ENCODE results near the gene SLC38A8.

The SLC38A8 gene

DNA sequence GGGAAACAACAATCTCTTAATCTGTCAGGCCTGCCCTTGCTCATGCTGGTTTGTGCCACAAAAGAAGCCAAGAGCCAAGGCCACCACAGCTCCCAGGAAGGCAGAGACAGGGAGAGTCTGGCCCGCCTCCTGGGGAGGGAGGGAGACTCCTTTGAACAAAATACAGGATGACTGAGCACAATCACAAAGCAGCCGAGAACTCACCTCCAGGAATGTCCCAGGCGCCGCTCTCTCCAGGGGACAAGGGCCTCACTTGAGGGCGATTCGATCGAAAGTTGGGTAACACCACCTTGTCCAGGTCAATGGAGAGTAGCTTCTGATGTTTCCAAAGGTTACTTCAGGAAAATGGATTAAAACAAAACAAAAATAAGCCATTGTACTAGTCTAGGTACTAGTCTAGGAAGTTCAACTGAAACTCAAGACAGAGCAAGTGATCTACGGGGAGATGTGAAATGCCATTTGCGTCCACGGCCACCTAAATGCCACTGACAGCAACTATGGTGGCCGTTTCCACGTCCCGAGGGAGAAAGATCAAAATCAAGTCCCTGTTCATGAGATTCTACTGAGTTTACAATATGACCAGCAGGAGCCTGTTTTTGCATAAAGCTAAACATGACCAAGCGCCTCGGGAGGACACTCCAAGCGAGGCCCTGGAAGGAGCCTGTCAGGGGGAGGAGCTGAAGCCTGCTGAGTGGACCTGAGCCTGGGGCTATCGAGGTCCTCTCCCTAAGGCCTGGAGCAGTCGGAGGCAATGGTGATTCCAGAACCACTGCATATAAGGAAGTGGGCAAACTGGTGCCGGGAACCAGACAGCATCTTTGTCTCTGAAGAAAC lies 13.4 kb upstream of the SLC38A8 start:
- H3K36me3 ChIP-seq (ENCODE audit: insufficient read depth, low read length) = peaks cover 74% of the 10 kb centered on the region
- H3K27me3 ChIP-seq (ENCODE audit: control insufficient read depth, insufficient read depth, low read length) = no peaks in the 10 kb centered on the region
- no peak overlapping the region for H3K9ac ChIP-seq (ENCODE audit: low read depth, low read length)

DNA sequence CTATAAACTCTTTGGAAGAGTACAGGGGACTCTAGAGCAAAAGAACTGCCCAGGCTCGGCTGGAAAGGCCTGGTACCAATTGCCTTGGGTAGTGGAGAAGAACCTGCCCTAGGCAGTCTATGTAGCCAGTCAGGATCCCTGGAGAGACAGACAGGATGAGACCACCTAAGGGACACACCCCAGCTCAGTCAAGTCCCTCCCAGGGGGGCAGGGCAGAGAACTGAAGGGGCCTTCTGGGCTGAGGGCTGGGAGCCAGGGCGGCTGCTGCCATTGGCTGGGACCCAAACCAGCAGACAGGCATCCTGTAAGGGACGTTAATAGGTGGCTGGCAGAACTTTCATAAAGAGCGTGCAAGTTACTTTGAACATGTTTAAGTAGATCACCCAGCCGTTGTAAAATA lies 12.8 kb upstream of the SLC38A8 start:
- H3K9ac ChIP-seq (ENCODE audit: low read depth, low read length) = no peak overlapping the region
- H3K27me3 ChIP-seq (ENCODE audit: control insufficient read depth, insufficient read depth, low read length) = no peaks in the 10 kb centered on the region
- H3K4me2 ChIP-seq (ENCODE audit: low read length) = no peak overlapping the region
- H3K36me3 ChIP-seq (ENCODE audit: insufficient read depth, low read length) = peaks cover 71% of the 10 kb centered on the region
- H3K9me3 ChIP-seq (replicated peaks; ENCODE audit: low read length) = no peaks in the 10 kb centered on the region
- H3K4me1 ChIP-seq (ENCODE audit: control insufficient read depth, insufficient read depth, low read length) = no peaks in the 10 kb centered on the region
- H3K4me3 ChIP-seq (ENCODE audit: low read length) = no peak overlapping the region

More for the DNA sequence above, 13.4 kb upstream of the SLC38A8 start:
- Histone ChIP-seq H3K4me1 (ENCODE audit: control insufficient read depth, insufficient read depth, low read length) (no peaks in the 10 kb centered on the region), H3K9me3 (replicated peaks; ENCODE audit: low read length) (no peaks in the 10 kb centered on the region), H3K4me3 (ENCODE audit: low read length) (no peak overlapping the region), H3K4me2 (ENCODE audit: low read length) (no peak overlapping the region)

DNA sequence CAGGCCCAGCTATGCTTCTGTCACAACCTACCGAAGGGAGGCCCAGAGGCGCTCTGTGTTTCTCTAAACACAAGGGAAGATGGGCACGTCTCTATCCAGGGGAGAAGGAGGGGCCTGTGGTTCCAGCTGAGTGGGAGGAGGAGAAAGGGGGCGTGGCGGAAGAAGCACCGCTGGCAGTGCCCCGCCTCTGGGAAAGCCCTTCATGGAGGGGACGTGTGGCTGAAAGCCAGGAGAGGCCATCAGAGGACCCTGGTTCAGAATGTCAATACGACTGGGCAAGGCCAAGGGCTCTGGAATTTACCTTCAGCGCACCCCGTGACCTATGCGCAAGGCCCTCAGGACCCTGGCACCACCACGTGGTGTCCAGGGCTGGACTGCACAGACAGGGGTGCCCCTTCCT lies 12.3 kb upstream of the SLC38A8 start:
- Histone ChIP-seq H3K36me3 (ENCODE audit: insufficient read depth, low read length) (peaks cover 69% of the 10 kb centered on the region), H3K9me3 (replicated peaks; ENCODE audit: low read length) (no peaks in the 10 kb centered on the region), H3K27me3 (ENCODE audit: control insufficient read depth, insufficient read depth, low read length) (no peaks in the 10 kb centered on the region), H3K4me1 (ENCODE audit: control insufficient read depth, insufficient read depth, low read length) (no peaks in the 10 kb centered on the region), H3K4me3 (ENCODE audit: low read length) (no peak overlapping the region), H3K9ac (ENCODE audit: low read depth, low read length) (no peak overlapping the region), H3K4me2 (ENCODE audit: low read length) (no peak overlapping the region)

DNA sequence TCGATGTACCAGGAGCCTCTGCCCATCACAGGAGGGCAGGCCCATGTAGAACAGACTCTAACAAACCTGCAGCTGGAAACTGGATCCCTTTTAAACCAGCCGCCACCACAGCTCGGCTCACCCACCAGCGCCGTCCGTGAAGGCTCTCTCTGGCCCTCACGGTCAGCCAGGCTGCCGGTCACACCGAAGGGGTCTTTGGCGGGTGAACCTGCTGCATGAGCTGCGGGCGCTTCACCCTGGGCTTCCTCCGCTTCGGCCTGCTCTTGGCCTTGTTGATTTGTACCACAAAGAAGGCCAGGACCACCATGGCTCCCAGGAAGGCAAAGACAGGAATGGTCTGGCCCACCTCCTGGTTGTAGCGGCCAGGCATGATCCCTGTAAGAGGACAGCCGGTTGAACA lies 11.7 kb upstream of the SLC38A8 start:
- no peaks in the 10 kb centered on the region for H3K9me3 ChIP-seq (replicated peaks; ENCODE audit: low read length)
- no peaks in the 10 kb centered on the region for H3K27me3 ChIP-seq (ENCODE audit: control insufficient read depth, insufficient read depth, low read length)
- no peak overlapping the region for H3K4me3 ChIP-seq (ENCODE audit: low read length)
- no peaks in the 10 kb centered on the region for H3K4me1 ChIP-seq (ENCODE audit: control insufficient read depth, insufficient read depth, low read length)
- H3K9ac ChIP-seq (ENCODE audit: low read depth, low read length) = no peak overlapping the region
- peaks cover 68% of the 10 kb centered on the region for H3K36me3 ChIP-seq (ENCODE audit: insufficient read depth, low read length)
- no peak overlapping the region for H3K4me2 ChIP-seq (ENCODE audit: low read length)

DNA sequence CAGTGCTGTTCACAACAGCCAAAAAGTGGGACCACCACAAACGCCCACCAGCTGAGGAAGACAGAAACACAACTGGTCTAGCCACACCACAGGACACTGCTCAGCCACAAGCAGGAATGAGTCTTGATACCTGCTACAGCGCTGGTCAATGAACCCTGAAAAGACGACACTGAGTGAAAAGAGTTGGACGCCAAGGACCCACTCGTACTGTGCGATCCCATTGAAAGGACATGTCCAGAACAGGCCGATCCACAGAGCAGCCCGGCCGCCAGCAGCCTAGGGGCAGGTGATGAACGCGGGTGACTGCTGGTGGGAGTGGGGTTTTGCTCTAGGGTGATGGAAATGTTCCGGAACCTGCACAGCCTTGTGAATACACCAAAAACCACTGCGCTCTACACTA lies 10.6 kb upstream of the SLC38A8 start:
- no peaks in the 10 kb centered on the region for H3K27me3 ChIP-seq (ENCODE audit: control insufficient read depth, insufficient read depth, low read length)

DNA sequence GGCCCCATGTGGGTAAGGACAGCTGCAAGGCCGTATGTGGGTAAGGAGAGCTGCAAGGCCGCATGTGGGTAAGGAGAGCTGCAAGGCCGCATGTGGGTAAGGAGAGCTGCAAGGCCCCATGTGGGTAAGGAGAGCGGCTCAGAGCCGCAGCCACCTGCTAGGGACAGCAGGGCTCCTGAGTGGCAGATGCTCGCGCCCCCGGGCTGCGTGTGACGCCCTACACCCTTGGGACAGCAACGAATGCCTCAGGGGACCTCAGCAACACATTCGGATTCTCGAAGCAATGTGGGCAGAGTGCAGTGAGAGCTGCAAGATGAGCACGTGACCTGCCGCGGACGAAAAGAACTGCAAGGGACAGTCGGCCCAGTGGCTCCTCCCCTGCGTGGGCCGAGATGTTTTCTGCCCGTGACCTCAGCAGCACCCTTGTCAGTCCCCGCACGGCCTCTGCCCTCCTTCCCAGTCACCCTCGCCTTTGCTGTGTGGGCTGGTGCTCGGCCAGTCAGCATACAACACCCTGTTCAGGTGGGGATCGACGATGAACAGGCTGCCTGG lies 9.6 kb upstream of the SLC38A8 start:
- H3K36me3 ChIP-seq (ENCODE audit: insufficient read depth, low read length) = peaks cover 49% of the 10 kb centered on the region
- H3K9me3 ChIP-seq (replicated peaks; ENCODE audit: low read length) = no peaks in the 10 kb centered on the region
- H3K4me3 ChIP-seq (ENCODE audit: low read length) = no peak overlapping the region

More for the DNA sequence above, 10.6 kb upstream of the SLC38A8 start:
- Histone ChIP-seq H3K4me3 (ENCODE audit: low read length) (no peak overlapping the region), H3K4me2 (ENCODE audit: low read length) (no peak overlapping the region), H3K4me1 (ENCODE audit: control insufficient read depth, insufficient read depth, low read length) (no peaks in the 10 kb centered on the region), H3K36me3 (ENCODE audit: insufficient read depth, low read length) (peaks cover 59% of the 10 kb centered on the region), H3K9ac (ENCODE audit: low read depth, low read length) (no peak overlapping the region), H3K9me3 (replicated peaks; ENCODE audit: low read length) (no peaks in the 10 kb centered on the region)

DNA sequence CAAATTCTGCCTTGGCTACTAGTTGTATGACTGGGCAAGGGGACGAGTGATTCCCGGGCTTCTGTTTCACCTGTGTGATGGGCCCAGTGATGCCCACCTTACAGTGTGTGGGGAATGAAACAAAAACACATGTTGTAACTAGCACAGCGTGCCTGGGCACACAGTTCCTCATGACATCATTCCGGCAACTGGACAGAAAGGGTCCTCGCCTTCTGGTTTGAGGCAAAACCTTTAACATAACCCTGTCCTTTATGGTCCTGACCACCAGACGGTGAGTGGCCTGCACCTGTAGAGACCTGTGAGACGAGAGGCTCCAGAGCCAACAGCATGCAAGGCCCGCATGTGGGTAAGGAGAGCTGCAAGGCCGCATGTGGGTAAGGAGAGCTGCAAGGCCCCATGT lies 7.7 kb upstream of the SLC38A8 start:
- H3K9ac ChIP-seq (ENCODE audit: low read depth, low read length) = no peak overlapping the region
- H3K4me1 ChIP-seq (ENCODE audit: control insufficient read depth, insufficient read depth, low read length) = no peaks in the 10 kb centered on the region
- H3K27me3 ChIP-seq (ENCODE audit: control insufficient read depth, insufficient read depth, low read length) = no peaks in the 10 kb centered on the region
- H3K4me3 ChIP-seq (ENCODE audit: low read length) = no peak overlapping the region
- H3K9me3 ChIP-seq (replicated peaks; ENCODE audit: low read length) = no peaks in the 10 kb centered on the region
- peaks cover 33% of the 10 kb centered on the region for H3K36me3 ChIP-seq (ENCODE audit: insufficient read depth, low read length)
- no peak overlapping the region for H3K4me2 ChIP-seq (ENCODE audit: low read length)

More for the DNA sequence above, 9.6 kb upstream of the SLC38A8 start:
- H3K27me3 ChIP-seq (ENCODE audit: control insufficient read depth, insufficient read depth, low read length) = no peaks in the 10 kb centered on the region
- no peak overlapping the region for H3K9ac ChIP-seq (ENCODE audit: low read depth, low read length)
- H3K4me2 ChIP-seq (ENCODE audit: low read length) = no peak overlapping the region
- no peaks in the 10 kb centered on the region for H3K4me1 ChIP-seq (ENCODE audit: control insufficient read depth, insufficient read depth, low read length)

DNA sequence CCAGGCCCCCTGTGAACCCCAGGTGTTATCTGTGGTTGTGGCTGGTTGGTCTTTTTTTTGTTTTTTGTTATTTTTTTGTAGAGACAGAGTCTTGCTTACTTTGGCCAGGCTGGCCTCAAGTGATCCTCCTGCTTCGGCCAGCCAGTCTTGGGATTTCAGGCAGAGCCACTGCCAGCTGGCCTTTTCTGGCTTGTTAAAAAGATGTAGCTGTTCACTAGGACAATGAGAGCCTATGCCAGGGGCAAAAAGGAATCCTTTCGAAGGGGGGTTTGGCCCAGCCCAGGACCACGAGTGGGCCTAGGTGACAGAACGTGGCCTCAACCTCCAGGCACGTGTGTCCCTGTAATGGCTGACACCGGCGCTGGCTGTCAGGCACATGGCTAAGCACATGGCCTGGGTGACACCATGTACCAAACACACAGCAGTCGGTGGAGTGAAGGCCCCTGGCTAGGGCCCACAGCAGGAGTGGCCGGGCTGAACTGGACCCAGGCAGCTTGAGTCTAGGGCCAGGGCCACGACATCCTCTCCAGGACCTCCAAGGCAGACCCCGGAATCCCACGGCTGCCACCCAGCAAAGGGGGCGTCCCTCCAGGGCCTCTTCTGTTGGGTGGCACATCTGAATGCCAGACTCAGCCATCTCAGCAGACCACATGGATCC lies 6.9 kb upstream of the SLC38A8 start:
- no peak overlapping the region for H3K9ac ChIP-seq (ENCODE audit: low read depth, low read length)
- H3K36me3 ChIP-seq (ENCODE audit: insufficient read depth, low read length) = peaks cover 25% of the 10 kb centered on the region
- no peak overlapping the region for H3K4me2 ChIP-seq (ENCODE audit: low read length)
- H3K9me3 ChIP-seq (replicated peaks; ENCODE audit: low read length) = no peaks in the 10 kb centered on the region
- no peak overlapping the region for H3K4me3 ChIP-seq (ENCODE audit: low read length)
- no peaks in the 10 kb centered on the region for H3K27me3 ChIP-seq (ENCODE audit: control insufficient read depth, insufficient read depth, low read length)
- no peaks in the 10 kb centered on the region for H3K4me1 ChIP-seq (ENCODE audit: control insufficient read depth, insufficient read depth, low read length)

DNA sequence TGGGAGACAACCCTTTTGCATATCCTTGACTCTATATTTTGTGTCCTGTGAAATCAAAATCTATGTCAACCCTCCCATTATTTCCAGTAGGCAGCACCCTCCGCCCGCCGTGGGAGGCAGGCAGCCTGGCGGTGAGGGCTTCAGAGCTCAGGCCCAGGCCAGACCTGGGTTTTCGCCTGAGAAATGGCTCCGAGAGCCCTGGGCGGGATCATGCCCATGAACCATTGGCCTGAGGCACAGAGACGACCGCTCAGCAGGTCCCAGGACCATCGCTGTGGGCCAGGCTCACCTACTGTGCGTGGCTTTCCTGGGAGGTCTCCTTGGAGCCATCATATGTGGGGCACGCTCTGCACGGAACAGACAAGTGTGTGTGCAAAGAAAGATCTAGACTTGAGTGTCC lies 6.3 kb upstream of the SLC38A8 start:
- H3K4me3 ChIP-seq (ENCODE audit: low read length) = no peak overlapping the region
- no peaks in the 10 kb centered on the region for H3K4me1 ChIP-seq (ENCODE audit: control insufficient read depth, insufficient read depth, low read length)
- no peaks in the 10 kb centered on the region for H3K27me3 ChIP-seq (ENCODE audit: control insufficient read depth, insufficient read depth, low read length)
- peaks cover 20% of the 10 kb centered on the region for H3K36me3 ChIP-seq (ENCODE audit: insufficient read depth, low read length)
- no peaks in the 10 kb centered on the region for H3K9me3 ChIP-seq (replicated peaks; ENCODE audit: low read length)
- H3K4me2 ChIP-seq (ENCODE audit: low read length) = no peak overlapping the region
- H3K9ac ChIP-seq (ENCODE audit: low read depth, low read length) = no peak overlapping the region

DNA sequence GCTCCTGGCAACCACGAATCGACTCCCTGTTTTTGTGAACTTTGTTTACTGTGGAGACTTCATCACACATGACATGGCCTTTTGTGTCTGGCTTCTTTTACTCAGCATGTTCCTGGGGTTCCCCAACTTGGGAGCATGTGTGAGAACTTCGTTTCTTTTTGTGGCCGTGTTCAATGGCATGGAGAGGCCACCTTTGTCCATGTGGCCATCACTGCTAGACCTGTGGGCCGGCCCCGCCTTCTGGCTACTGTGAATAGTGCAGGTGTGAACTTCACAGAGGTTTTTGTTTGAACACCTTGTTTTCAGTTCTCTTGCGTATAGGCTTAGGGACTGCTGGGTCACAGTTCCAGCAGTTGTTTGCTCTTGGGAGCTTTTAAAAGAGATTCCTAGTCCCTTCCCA lies 5.7 kb upstream of the SLC38A8 start:
- Histone ChIP-seq H3K4me1 (ENCODE audit: control insufficient read depth, insufficient read depth, low read length) (no peaks in the 10 kb centered on the region), H3K4me2 (ENCODE audit: low read length) (no peak overlapping the region), H3K4me3 (ENCODE audit: low read length) (no peak overlapping the region), H3K27me3 (ENCODE audit: control insufficient read depth, insufficient read depth, low read length) (no peaks in the 10 kb centered on the region), H3K9ac (ENCODE audit: low read depth, low read length) (no peak overlapping the region), H3K36me3 (ENCODE audit: insufficient read depth, low read length) (peaks cover 15% of the 10 kb centered on the region), H3K9me3 (replicated peaks; ENCODE audit: low read length) (no peaks in the 10 kb centered on the region)

DNA sequence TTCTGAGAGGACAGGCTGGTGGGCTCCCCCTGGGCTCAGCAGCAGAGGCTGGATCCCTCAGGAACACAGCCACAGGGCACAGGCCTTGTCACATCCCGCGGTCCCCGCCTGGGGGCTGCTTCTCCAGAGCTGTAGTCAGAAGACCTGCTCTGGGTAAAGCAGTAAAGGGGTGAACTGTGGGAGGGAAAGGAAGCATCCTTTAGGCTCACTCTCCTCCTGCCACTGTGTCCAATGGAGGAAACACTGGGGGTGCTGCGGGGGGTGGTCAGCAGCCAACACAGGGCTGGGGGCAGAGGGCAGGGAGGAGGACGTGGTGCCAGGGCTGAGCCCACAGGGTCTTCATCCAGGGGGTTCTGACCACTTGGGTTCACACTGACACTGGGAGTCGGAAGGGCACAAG lies 5.0 kb upstream of the SLC38A8 start:
- peaks cover 11% of the 10 kb centered on the region for H3K36me3 ChIP-seq (ENCODE audit: insufficient read depth, low read length)
- no peak overlapping the region for H3K4me3 ChIP-seq (ENCODE audit: low read length)
- H3K4me2 ChIP-seq (ENCODE audit: low read length) = no peak overlapping the region
- no peak overlapping the region for H3K9ac ChIP-seq (ENCODE audit: low read depth, low read length)
- H3K27me3 ChIP-seq (ENCODE audit: control insufficient read depth, insufficient read depth, low read length) = peaks cover 3% of the 10 kb centered on the region
- no peaks in the 10 kb centered on the region for H3K9me3 ChIP-seq (replicated peaks; ENCODE audit: low read length)
- no peaks in the 10 kb centered on the region for H3K4me1 ChIP-seq (ENCODE audit: control insufficient read depth, insufficient read depth, low read length)

Measured in skeletal muscle satellite cell (primary cell).